ENCODE measurements around the gene SIAH3. TPM values are rescaled to one million over a fixed set of nuclear protein-coding genes. Genes with fewer than 3 reads are reported as not detected.
A peak's percentile ranks its signal among the peaks of the same experiment; 100 is the strongest.
"Not testable (repeated sequence)": the region's sequence is repeated elsewhere in the genome, so short reads cannot be mapped to it uniquely, and the experiment has no call there.

The SIAH3 gene
- not detected in 2 replicates for total RNA-seq (2014; rRNA removed; shearing (Covaris generic))

- DNase-seq (ENCODE audit: low spot score), result peak; percentile 41
- in situ Hi-C loops (cut with HindIII; ENCODE audit: low sequenced_read_pairs), result no loop called here
Measured at GRCh38 chr13:45851171-45851921, at the start of gene SIAH3. TSS of gene SIAH3 (minus strand) at chr13:45851753. CDS start at chr13:45851629, 124 bp downstream.

DNA sequence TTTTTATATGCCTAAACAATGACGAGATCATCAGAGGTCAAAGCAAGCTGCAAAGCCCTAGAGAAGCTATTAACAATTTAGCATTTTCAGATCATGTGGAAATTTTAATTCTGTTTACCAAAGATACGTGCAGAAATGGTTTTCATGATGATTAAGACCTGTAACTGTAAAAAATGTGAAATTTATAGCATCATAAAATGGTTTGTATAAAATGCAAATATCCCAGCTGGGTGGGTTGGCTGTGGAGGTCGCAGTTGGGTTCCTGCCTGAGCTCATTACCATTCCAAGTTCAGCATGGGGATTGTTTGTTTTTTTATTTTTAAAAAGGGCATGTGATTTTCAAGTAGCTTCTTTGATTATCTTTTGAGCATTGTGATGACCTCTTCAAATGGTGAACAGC lies 47.9 kb upstream of the SIAH3 start:
- in situ Hi-C loops (cut with HindIII; ENCODE audit: low sequenced_read_pairs), result no loop called here
- no peak for DNase-seq (ENCODE audit: low spot score)

DNA sequence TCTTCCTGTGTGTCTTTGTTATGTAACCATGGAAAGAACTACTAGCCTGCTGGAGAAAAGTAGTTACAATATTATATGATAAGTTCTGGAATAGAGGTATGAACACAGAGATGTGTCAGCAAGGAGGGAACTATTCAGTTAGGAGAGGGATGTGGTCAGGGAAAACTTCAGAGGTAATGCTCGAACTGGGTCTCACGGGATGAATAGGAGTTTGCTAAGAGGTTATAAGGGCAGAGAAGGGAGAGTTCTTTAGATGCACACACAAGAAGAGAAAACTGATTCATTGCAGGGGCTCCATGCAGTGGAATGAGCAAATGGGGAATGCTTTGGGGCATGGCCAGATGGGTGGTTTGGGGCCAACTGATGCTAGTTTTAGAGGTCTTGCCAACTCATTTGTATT lies 46.0 kb upstream of the SIAH3 start:
- in situ Hi-C loops (cut with HindIII; ENCODE audit: low sequenced_read_pairs), result no loop called here

GRCh38 chr13:45896285-45896684 lies 44.7 kb upstream of the SIAH3 start:
- DNase-seq (ENCODE audit: low spot score), result no peak
- in situ Hi-C loops (cut with HindIII; ENCODE audit: low sequenced_read_pairs), result no loop called here

More for the DNA sequence above, 46.0 kb upstream of the SIAH3 start:
- no peak for DNase-seq (ENCODE audit: low spot score)

DNA sequence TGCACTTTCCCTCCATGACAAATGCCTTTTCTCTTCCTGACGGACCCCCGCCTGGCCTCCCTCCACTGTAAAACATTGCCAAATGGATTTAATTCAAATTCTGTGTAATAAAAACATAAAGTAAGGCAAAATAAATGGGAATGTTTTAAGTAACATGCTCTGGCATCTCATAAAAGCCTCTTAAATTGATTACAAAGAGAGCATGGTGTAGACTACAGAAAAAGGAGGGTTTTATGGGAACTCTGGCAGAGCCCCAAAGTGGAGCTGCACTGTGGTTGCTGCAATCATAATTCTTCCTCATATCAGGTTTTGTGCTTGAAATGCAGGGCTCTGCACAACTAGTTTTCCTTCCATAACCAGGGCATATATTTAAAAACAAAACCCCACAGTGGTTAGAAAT lies 44.3 kb upstream of the SIAH3 start:
- in situ Hi-C loops (cut with HindIII; ENCODE audit: low sequenced_read_pairs), result no loop called here
- no peak for DNase-seq (ENCODE audit: low spot score)

- in situ Hi-C loops (cut with HindIII; ENCODE audit: low sequenced_read_pairs), result no loop called here
- DNase-seq (ENCODE audit: low spot score), result no peak
Measured at GRCh38 chr13:45892513-45892912, 41.0 kb upstream of the SIAH3 start.

GRCh38 chr13:45889590-45890243 lies 38.2 kb upstream of the SIAH3 start:
- in situ Hi-C loops (cut with HindIII; ENCODE audit: low sequenced_read_pairs), result no loop called here

GRCh38 chr13:45886466-45886865 lies 34.9 kb upstream of the SIAH3 start:
- no peak for DNase-seq (ENCODE audit: low spot score)
- in situ Hi-C loops (cut with HindIII; ENCODE audit: low sequenced_read_pairs), result no loop called here

More at GRCh38 chr13:45889590-45890243, 38.2 kb upstream of the SIAH3 start:
- DNase-seq (ENCODE audit: low spot score), result no peak

DNA sequence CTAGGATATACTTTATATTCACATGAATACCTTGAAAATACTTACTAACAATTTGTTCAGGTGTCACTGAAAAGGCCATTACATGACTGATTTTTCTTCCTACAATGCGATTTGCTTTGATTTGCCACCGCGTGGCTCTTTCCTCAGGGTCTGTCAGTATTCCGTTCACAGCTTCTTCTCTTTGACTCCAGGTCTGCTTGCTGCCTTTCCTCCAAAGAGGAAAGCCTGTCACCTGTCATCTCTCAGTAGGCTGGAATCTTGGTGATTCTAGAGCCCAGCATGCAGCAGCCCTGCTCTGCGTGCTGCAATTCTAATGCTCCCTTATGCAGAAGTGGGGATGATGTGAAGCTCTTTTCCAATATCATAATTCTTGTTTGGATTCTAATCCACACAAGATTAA lies 33.6 kb upstream of the SIAH3 start:
- DNase-seq (ENCODE audit: low spot score), result no peak
- in situ Hi-C loops (cut with HindIII; ENCODE audit: low sequenced_read_pairs), result no loop called here

- DNase-seq (ENCODE audit: low spot score), result no peak
- in situ Hi-C loops (cut with HindIII; ENCODE audit: low sequenced_read_pairs), result no loop called here
Measured at GRCh38 chr13:45882626-45883025, 31.1 kb upstream of the SIAH3 start.

DNA sequence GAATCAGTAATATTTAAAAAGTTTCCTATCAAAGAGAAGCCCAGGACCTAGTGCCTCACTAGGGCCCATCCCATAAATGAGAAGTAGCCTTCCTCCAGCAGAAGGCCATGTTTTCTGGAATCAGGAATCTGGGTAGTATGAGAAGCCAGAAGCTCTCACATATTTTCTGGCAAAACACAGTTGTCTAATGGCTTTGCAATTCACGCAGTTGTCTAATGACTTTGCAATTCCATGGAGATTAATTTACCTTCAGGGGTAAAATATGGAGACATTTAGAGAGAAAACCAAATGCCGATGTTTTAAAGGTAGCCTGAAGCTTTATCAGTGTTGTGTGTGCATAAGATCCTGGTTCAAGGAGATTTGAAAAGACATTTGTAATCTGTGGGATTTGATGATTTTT lies 29.8 kb upstream of the SIAH3 start:
- no peak for DNase-seq (ENCODE audit: low spot score)
- in situ Hi-C loops (cut with HindIII; ENCODE audit: low sequenced_read_pairs), result no loop called here

DNA sequence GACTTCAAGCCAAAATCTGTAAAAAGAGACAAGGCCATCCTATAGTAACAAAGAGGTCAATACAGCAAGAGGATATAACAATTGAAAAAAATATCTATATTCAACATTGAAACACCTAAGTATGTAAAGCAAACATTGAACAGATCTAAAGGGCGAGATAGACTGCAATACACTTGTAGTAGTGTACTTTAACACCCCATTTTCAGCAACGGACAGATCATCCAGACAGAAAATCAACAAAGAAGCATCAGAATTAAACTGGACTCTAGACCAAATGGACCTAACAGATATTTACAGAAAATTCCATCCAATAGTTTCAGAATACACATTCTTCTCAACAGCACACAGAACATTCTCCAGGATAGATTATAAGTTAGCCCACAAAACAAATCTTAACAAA lies 28.7 kb upstream of the SIAH3 start:
- in situ Hi-C loops (cut with HindIII; ENCODE audit: low sequenced_read_pairs), result no loop called here
- DNase-seq (ENCODE audit: low spot score), result no peak

DNA sequence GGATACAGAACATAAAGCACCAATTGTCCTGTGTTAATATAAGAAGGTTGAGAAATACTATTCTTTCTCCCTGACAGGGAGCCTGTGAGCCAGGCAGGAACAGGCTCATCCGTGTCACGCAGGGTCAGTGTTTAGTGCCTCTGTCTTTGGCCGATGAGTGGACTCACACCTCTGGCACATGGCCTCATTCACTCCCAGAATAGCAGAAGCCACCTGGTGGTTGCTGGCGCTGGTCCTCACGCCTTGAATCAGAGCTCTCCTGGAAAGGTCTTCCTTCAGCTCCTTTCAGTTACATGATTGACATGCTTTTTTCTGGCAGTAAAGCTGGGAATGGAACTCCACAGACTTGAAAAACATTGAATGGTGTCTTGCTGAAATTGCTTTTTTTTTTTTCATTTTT lies 28.1 kb upstream of the SIAH3 start:
- in situ Hi-C loops (cut with HindIII; ENCODE audit: low sequenced_read_pairs), result no loop called here
- DNase-seq (ENCODE audit: low spot score), result peak; percentile 89

- no peak for DNase-seq (ENCODE audit: low spot score)
- in situ Hi-C loops (cut with HindIII; ENCODE audit: low sequenced_read_pairs), result no loop called here
Measured at GRCh38 chr13:45878966-45879365, 27.4 kb upstream of the SIAH3 start.

GRCh38 chr13:45876781-45877180 lies 25.2 kb upstream of the SIAH3 start:
- DNase-seq (ENCODE audit: low spot score), result no peak
- in situ Hi-C loops (cut with HindIII; ENCODE audit: low sequenced_read_pairs), result no loop called here

DNA sequence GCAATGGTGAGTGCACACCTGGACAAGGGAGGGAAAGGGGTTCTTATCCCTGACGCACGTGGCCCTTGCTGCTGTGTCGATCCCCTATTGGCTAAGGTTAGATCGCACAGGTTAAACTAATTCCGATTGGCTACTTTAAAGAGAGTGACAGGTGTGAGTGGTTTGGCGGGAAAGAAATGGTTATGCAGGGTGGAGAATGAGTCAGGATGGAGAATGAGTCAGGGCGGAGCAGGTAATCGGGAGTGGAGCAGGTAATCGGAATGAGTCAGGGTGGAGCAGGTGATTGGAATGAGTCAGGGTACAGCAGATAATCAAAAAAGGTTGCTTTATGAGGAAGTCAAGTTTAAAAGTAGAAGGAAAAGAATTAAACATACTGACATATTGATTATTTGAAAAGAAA lies 24.4 kb upstream of the SIAH3 start:
- no peak for DNase-seq (ENCODE audit: low spot score)
- in situ Hi-C loops (cut with HindIII; ENCODE audit: low sequenced_read_pairs), result no loop called here

GRCh38 chr13:45873491-45874325 lies 22.2 kb upstream of the SIAH3 start:
- in situ Hi-C loops (cut with HindIII; ENCODE audit: low sequenced_read_pairs), result no loop called here

GRCh38 chr13:45872566-45872965 lies 21.0 kb upstream of the SIAH3 start:
- in situ Hi-C loops (cut with HindIII; ENCODE audit: low sequenced_read_pairs), result no loop called here
- no peak for DNase-seq (ENCODE audit: low spot score)

More at GRCh38 chr13:45873491-45874325, 22.2 kb upstream of the SIAH3 start:
- DNase-seq (ENCODE audit: low spot score), result no peak

- in situ Hi-C loops (cut with HindIII; ENCODE audit: low sequenced_read_pairs); DNase-seq (ENCODE audit: low spot score): not testable (repeated sequence)
Measured at GRCh38 chr13:45871201-45871600, 19.6 kb upstream of the SIAH3 start.

DNA sequence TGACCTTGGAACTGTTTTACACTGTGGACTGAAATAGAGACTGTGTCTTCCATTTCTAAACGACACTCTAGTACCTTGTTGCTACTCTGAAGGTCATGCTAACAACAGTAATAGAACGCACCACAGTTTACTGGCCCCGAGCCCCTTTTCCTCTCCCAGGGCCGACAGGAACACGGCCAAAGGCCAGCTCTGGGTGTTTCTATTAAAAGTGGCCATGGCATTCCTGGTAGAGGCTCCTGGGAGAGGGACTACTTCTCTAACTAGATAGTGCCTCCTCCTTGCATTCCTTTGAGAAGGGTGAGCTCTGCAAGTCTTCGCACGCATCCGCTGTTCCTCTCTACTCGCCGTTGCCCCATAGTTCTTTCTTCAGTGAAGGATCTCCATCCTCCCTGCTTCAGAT lies 18.7 kb upstream of the SIAH3 start:
- in situ Hi-C loops (cut with HindIII; ENCODE audit: low sequenced_read_pairs), result no loop called here
- DNase-seq (ENCODE audit: low spot score), result no peak
